DOHH2 (cell line): ENCODE results near the gene BIVM.

Experiments
- H3F3A ChIP-seq: fragments of 200-600 bp; sonication (generic), shearing (Covaris generic); 2 replicates; pipeline ENCODE4 v1.6.0; 2016; ENCODE audit warnings: antibody characterized with exemption, mild to moderate bottlenecking; ENCODE audit not compliant: control insufficient read depth, insufficient read depth
- H3K27ac ChIP-seq: fragments of 200-600 bp; sonication (generic); 2 replicates; pipeline ENCODE4 v1.5.1; 2014; ENCODE audit warnings: low read depth, mild to moderate bottlenecking, low read length, moderate library complexity
- H3K27me3 ChIP-seq: fragments of 200-600 bp; sonication (generic); 2 replicates; pipeline ENCODE4 v1.6.1; 2014; ENCODE audit warnings: mild to moderate bottlenecking, low read length, mixed read lengths; ENCODE audit not compliant: control insufficient read depth
- H3K36me3 ChIP-seq: fragments of 200-600 bp; sonication (generic); 2 replicates; pipeline ENCODE4 v1.6.1; 2014; ENCODE audit warnings: mild to moderate bottlenecking, low read length, moderate library complexity, mixed read lengths; ENCODE audit not compliant: control insufficient read depth
- H3K4me1 ChIP-seq: fragments of 200-600 bp; sonication (generic); 2 replicates; pipeline ENCODE4 v1.6.1; 2014; ENCODE audit warnings: mild to moderate bottlenecking, low read length, mixed read lengths; ENCODE audit not compliant: control insufficient read depth
- H3K4me2 ChIP-seq: fragments of 200-600 bp; sonication (generic); 2 replicates; pipeline ENCODE4 v1.6.0; 2014; ENCODE audit warnings: mild to moderate bottlenecking, low read length, moderate library complexity
- H3K4me3 ChIP-seq: fragments of 200-600 bp; sonication (generic); 2 replicates; pipeline ENCODE4 v1.5.1; 2014; ENCODE audit warnings: mild to moderate bottlenecking, low read length, mixed read lengths
- H3K79me2 ChIP-seq: fragments of 200-600 bp; sonication (generic); 2 replicates; pipeline ENCODE4 v1.6.1; 2014; ENCODE audit warnings: mild to moderate bottlenecking, low read length, mixed read lengths; ENCODE audit not compliant: control insufficient read depth
- H3K9me2 ChIP-seq: fragments of 200-600 bp; sonication (generic); replicated peaks from 2 replicates; pipeline ENCODE4 v1.6.1; 2014; ENCODE audit warnings: mild to moderate bottlenecking, low read length, mixed read lengths; ENCODE audit not compliant: control insufficient read depth
- H3K9me3 ChIP-seq: fragments of 200-600 bp; sonication (generic); 2 replicates; pipeline ENCODE4 v1.6.1; 2014; ENCODE audit warnings: antibody characterized with exemption, low read length, mixed read lengths; ENCODE audit not compliant: control insufficient read depth, insufficient read depth
- H4K20me1 ChIP-seq: fragments of 200-600 bp; sonication (generic); 2 replicates; pipeline ENCODE4 v1.6.0; 2014; ENCODE audit warnings: low read depth, mild to moderate bottlenecking, antibody characterized with exemption, low read length, moderate library complexity; ENCODE audit not compliant: control insufficient read depth, insufficient read depth
- CTCF ChIP-seq: fragments of 200-600 bp; sonication (generic); IDR thresholded peaks from one replicate; pipeline ENCODE4 v1.5.1; 2014; ENCODE audit warnings: antibody characterized with exemption, mild to moderate bottlenecking, low read depth, low read length; ENCODE audit not compliant: poor library complexity, severe bottlenecking
- EZH2phosphoT487 ChIP-seq: fragments of 200-600 bp; sonication (generic); IDR thresholded peaks from 2 replicates; pipeline ENCODE4 v1.6.1; 2017; ENCODE audit warnings: borderline replicate concordance, mild to moderate bottlenecking, antibody characterized with exemption, low read length, moderate library complexity, mixed read lengths

BIVM gene

GRCh38 chr13:102771298-102772041 lies 27.4 kb upstream of the BIVM start:
- Histone ChIP-seq H3K27me3 (no peaks in the 10 kb centered on the region), H3F3A (no peaks in the 10 kb centered on the region), H3K79me2 (peaks cover 24% of the 10 kb centered on the region), H3K4me3 (0 out of 2 replicates have a peak overlapping the region, but pooled peaks have one; percentile 11), H3K9me2 (no peaks in the 10 kb centered on the region), H4K20me1 (no peaks in the 10 kb centered on the region), H3K4me1 (peaks cover 37% of the 10 kb centered on the region), H3K36me3 (peaks cover 19% of the 10 kb centered on the region), H3K4me2 (peak overlapping the region; percentile 34), H3K9me3 (peaks cover 7% of the 10 kb centered on the region; the same call in 1 of the 2 replicates), H3K27ac (no peak overlapping the region)
- TF ChIP-seq EZH2phosphoT487 (no peak), CTCF (no peak)

GRCh38 chr13:102772042-102772425 lies 26.9 kb upstream of the BIVM start:
- H3K79me2 ChIP-seq, result peaks cover 24% of the 10 kb centered on the region
- H3K27me3 ChIP-seq, result no peaks in the 10 kb centered on the region
- H3K36me3 ChIP-seq, result peaks cover 16% of the 10 kb centered on the region
- H3K9me2 ChIP-seq, result no peaks in the 10 kb centered on the region
- H4K20me1 ChIP-seq, result no peaks in the 10 kb centered on the region
- peaks cover 7% of the 10 kb centered on the region; the same call in 1 of the 2 replicates for H3K9me3 ChIP-seq
- TF ChIP-seq EZH2phosphoT487, result no peak
- TF ChIP-seq CTCF, result no peak
- H3K4me3 ChIP-seq, result peak overlapping the region; percentile 78; the same call in 1 of the 2 replicates
- no peak overlapping the region for H3K27ac ChIP-seq
- peak overlapping the region; percentile 91 for H3K4me2 ChIP-seq
- peaks cover 37% of the 10 kb centered on the region for H3K4me1 ChIP-seq
- H3F3A ChIP-seq, result no peaks in the 10 kb centered on the region

- H3K27me3 ChIP-seq, result no peaks in the 10 kb centered on the region
- H3K4me3 ChIP-seq, result peak within 1 kb of the TSS; percentile 78
- no peaks in the 10 kb centered on the region for H3K9me2 ChIP-seq
- H3F3A ChIP-seq, result no peaks in the 10 kb centered on the region
- H3K27ac ChIP-seq, result no peak within 1 kb of the TSS
- peaks cover 7% of the 10 kb centered on the region; the same call in 1 of the 2 replicates for H3K9me3 ChIP-seq
- H3K36me3 ChIP-seq, result peaks cover 4% of the 10 kb centered on the region; the same call in 1 of the 2 replicates
- H3K4me1 ChIP-seq, result peaks cover 37% of the 10 kb centered on the region
- H3K79me2 ChIP-seq, result peaks cover 24% of the 10 kb centered on the region
- H3K4me2 ChIP-seq, result peak within 1 kb of the TSS; percentile 91
- H4K20me1 ChIP-seq, result no peaks in the 10 kb centered on the region
- TF ChIP-seq EZH2phosphoT487, result no peak
- TF ChIP-seq CTCF, result no peak
These were observed 25.3 kb upstream of the BIVM start, which contains the start of gene TEX30 for GRCh38 chr13:102773441-102774213. TSS of gene TEX30 (minus strand) at chr13:102773786. CDS start at chr13:102770026, 3,760 bp downstream.
